HG03159 (cell line): Measurements from ENCODE around the gene RRAS.

Source experiments
- ATAC-seq: cut with Tn5 transposase; IDR thresholded peaks from one replicate; pipeline ENCODE4 v1.9.1; 2021; ENCODE audit warnings: mild to moderate bottlenecking, moderate library complexity; ENCODE audit not compliant: unreplicated experiment

The RRAS gene

GRCh38 chr19:49640113-49640898, at the start of gene RRAS:
Gene RRAS, minus strand, starts transcription at chr19:49640143. Its CDS starts 45 bp downstream, at chr19:49640098.
- ATAC-seq = peak; percentile 53

- ATAC-seq = no peak
Measured at GRCh38 chr19:49689133-49690078, 49.5 kb upstream of the RRAS start, which contains the start of gene ADM5. Gene ADM5, plus strand, starts transcription at chr19:49689594. Its CDS starts 244 bp downstream, at chr19:49689838.

GRCh38 chr19:49688531-49689132, 48.7 kb upstream of the RRAS start:
- no peak for ATAC-seq

- ATAC-seq = no peak
Measured at GRCh38 chr19:49687566-49688316, 47.8 kb upstream of the RRAS start.

GRCh38 chr19:49687150-49687549, 47.2 kb upstream of the RRAS start:
- no peak for ATAC-seq

GRCh38 chr19:49686503-49687088, 46.7 kb upstream of the RRAS start:
- no peak for ATAC-seq

GRCh38 chr19:49685845-49686332, 45.9 kb upstream of the RRAS start:
- no peak for ATAC-seq

- no peak for ATAC-seq
Measured at GRCh38 chr19:49684983-49685553, 45.1 kb upstream of the RRAS start.

- ATAC-seq = no peak
Measured at GRCh38 chr19:49684251-49684982, 44.5 kb upstream of the RRAS start.

- no peak for ATAC-seq
Measured at GRCh38 chr19:49683814-49684250, 43.9 kb upstream of the RRAS start.

GRCh38 chr19:49682274-49682673, 42.3 kb upstream of the RRAS start:
- no peak for ATAC-seq

- no peak for ATAC-seq
Measured at GRCh38 chr19:49681830-49682229, 41.9 kb upstream of the RRAS start.

- no peak for ATAC-seq
Measured at GRCh38 chr19:49680421-49681351, 40.7 kb upstream of the RRAS start.

GRCh38 chr19:49679771-49680413, 39.9 kb upstream of the RRAS start:
- no peak for ATAC-seq

GRCh38 chr19:49678985-49679770, 39.2 kb upstream of the RRAS start:
- ATAC-seq = no peak

- no peak for ATAC-seq
Measured at GRCh38 chr19:49677901-49678674, 38.1 kb upstream of the RRAS start.
